Heart right ventricle (tissue), 16 donors: ENCODE measurements around the gene MRM2. TPM values are rescaled to one million over a fixed set of nuclear protein-coding genes. Genes with fewer than 3 reads are reported as not detected.

ENCODE experiments used
- ATAC-seq, 8 donors: fragments of 200-7000 bp; cut with Tn5 transposase; one replicate each; pipeline ENCODE4 v1.9.1; 2020; ENCODE audit warnings: mild to moderate bottlenecking in 8 of 8, moderate library complexity in 8 of 8, moderate number of reproducible peaks in 1 of 8
- DNase-seq, 2 donors: peaks; one replicate each; pipeline ENCODE4 v3.0.0-alpha.2; 2020
- H3K27ac ChIP-seq, 10 donors: fragments of 200-600 bp; sonication (generic) in 2 of 10; one replicate each; pipeline versions ENCODE4 v1.5.0 to v1.8.0; 2020 to 2022; ENCODE audit warnings: mild to moderate bottlenecking in 3 of 10
- H3K27me3 ChIP-seq, 7 donors: fragments of 200-600 bp; one replicate each; pipeline ENCODE4 v1.8.0; 2021 to 2022; ENCODE audit warnings: mild to moderate bottlenecking in 2 of 7
- H3K36me3 ChIP-seq, 9 donors: fragments of 200-600 bp; sonication (generic) in 1 of 9; one replicate each; pipeline versions ENCODE4 v1.5.0 to v1.8.0; 2020 to 2022; ENCODE audit warnings: mild to moderate bottlenecking in 2 of 9
- H3K4me1 ChIP-seq, 9 donors: fragments of 200-600 bp; sonication (generic) in 1 of 9; one replicate each; pipeline versions ENCODE4 v1.5.0 to v1.8.0; 2020 to 2022; ENCODE audit warnings: mild to moderate bottlenecking in 4 of 9
- H3K4me3 ChIP-seq, 10 donors: fragments of 200-600 bp; sonication (generic) in 2 of 10; one replicate each; pipeline versions ENCODE4 v1.5.0 to v1.8.0; 2020 to 2022; ENCODE audit warnings: mild to moderate bottlenecking in 7 of 10, moderate library complexity in 2 of 10
- H3K9me3 ChIP-seq, 11 donors: fragments of 200-600 bp in 10 of 11; sonication (generic) in 2 of 11; one replicate each; pipeline versions ENCODE4 v1.5.0 to v1.8.0; 2013 to 2022; ENCODE audit warnings: mild to moderate bottlenecking in 2 of 11, control low read depth in 1 of 11, moderate library complexity in 1 of 11
- CTCF ChIP-seq, 9 donors: fragments of 200-600 bp; sonication (generic) in 2 of 9; IDR thresholded peaks; one replicate each; pipeline versions ENCODE4 v1.5.0 to v1.8.0; 2021 to 2022; ENCODE audit warnings: antibody characterized with exemption in 9 of 9, mild to moderate bottlenecking in 5 of 9, moderate library complexity in 1 of 9
- WGBS, 2 donors: extraction: QIAGEN DNeasy Blood & Tissue Kit; methylation state at CpG; one replicate each; pipeline ENCODE4 v1.1.7; 2013; ENCODE audit warnings: inconsistent platforms in 1 of 2; 5-methylcytosine and 5-hydroxymethylcytosine counted together
- intact Hi-C, 10 donors: fragments of 100-400 bp; cut with DNase I; formaldehyde crosslinking; loops; one replicate each; pipeline versions ENCODE4 v1.11.1 to v1.14.2; 2022
- polyA plus RNA-seq, 2 donors: library from polyadenylated mRNA; stranded (reverse); fragments of 200-250 nt; gene quantifications; one replicate each; pipeline ENCODE4 v1.2.3, GENCODE V29; 2013
- total RNA-seq, 10 donors: library from RNA; stranded (reverse); fragmentation: NEBNext Ultra II Directional in 3 of 10; extraction: Animal tissue kit (Norgen Biotek cat#: 25700) in 3 of 10; gene quantifications; one replicate each; pipeline versions ENCODE4 v1.2.1 to v1.2.4, GENCODE V29; 2021 to 2023
- donor health status: Arrhythmogenic right ventricular cardiomyopathy.
- donor health status: ischemic (EF 13 %, LVEDD 7.1; RV severe dilation, severe dysfunction).
- donor health status: healthy with polysubstance abuse.
- donor health status: DM: no; HTN: yes; CAD: no.
- donor health status: DM: no; HTN: no; CAD: no.
- donor health status: ischemic (EF 25% LVEDD 6.9; RV normal size, moderate dysfunction).
- donor health status: ischemic (EF 25% LVEDD 5.7; RV mildly dilated, moderate dysfunction).
- donor health status: healthy.
- donor health status: DM: yes; HTN: yes; CAD: no.
- donor health status: Ischemic cardiomyopathy.
- donor health status: ischemic (EF 35%, LVEDD 5.7; RV mildly dilated, moderate dysfunction).
- donor health status: nonischemic (EF 11% LVEDD 7.7; RV severe dilation, severe dysfunction).
- donor health status: DM: yes; HTN: yes; CAD: no.
- donor health status: PGD.
- donor health status: ischemic (EF 29% LVEDD 5.4; RV normal size, mild dysfunction).
- donor health status: nonischemic (EF 23%, LVEDD 6.1; RV moderate dilation, normal function).

MRM2 gene
- total and polyA plus RNA-seq, 12 donors = 14.2 to 25.0 (median 19.6) TPM

GRCh38 chr7:2200584-2200980 is 41.4 kb downstream of the MRM2 start:
- Histone ChIP-seq H3K27me3 (no peaks in the 10 kb centered on the region), H3K4me1 (peaks cover 7 to 37% (median 21%) of the 10 kb centered on the region in 9 donors), H3K4me3 (no peak overlapping the region), H3K36me3 (peaks cover 0 to 35% (median 8%) of the 10 kb centered on the region in 9 donors), H3K27ac (no peak overlapping the region), H3K9me3 (peaks cover 0 to 6% (median 0%) of the 10 kb centered on the region in 11 donors)
- 95 to 96% methylated on average over 18 of the region's 18 CpGs for WGBS, 2 donors
- ATAC-seq = no peak
- no peak for DNase-seq
- intact Hi-C loops = loop anchor here in 8 of 10 donors (5.0 to 10.0 kb wide), 8 partner anchors 96 to 616 kb away; partner anchors contain the start of gene ELFN1 (in 1 of the 8)
- TF ChIP-seq CTCF (IDR thresholded peaks at IDR 0.05) = no peak

DNA sequence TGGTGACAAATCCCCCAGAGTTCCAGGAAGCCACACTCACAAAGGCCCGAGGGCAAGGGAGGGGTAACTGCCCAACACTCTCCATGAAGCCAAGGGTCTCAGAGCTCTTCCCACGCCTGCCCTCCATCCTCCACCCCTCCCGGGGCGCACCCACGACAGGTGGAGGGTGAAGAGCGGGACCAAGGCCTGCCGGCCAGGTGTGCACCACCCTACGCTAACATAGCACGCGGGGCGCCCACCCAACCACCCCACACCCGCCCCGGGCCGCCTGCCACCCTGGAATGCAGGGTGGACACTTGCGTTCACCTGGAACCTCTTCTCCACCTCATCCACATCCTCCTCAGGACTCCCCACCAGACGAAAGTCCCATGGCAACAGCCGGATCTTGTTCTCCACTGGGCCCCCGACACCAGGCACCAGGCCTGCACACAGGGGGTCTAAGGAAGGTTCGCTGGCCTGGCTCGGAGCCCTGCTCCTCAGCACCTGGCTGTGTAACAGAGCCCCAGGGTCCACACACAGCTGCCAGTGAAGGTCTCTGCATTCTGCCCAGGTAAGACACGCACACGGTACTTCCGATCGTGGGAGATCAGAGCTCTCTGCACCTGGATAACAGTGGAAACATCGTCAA is 41.9 kb downstream of the MRM2 start:
- Histone ChIP-seq H3K4me3 (no peak overlapping the region), H3K27ac (no peak overlapping the region), H3K4me1 (peaks cover 8 to 42% (median 26%) of the 10 kb centered on the region in 9 donors), H3K27me3 (no peaks in the 10 kb centered on the region), H3K9me3 (peaks cover 0 to 12% (median 0%) of the 10 kb centered on the region in 11 donors), H3K36me3 (peaks cover 0 to 40% (median 11%) of the 10 kb centered on the region in 9 donors)
- intact Hi-C loops = loop anchor here (5.0 to 10.0 kb wide), 9 partner anchors 88 to 615 kb away; partner anchors contain the start of gene ELFN1 (in 1 of the 10)
- DNase-seq = no peak
- 95% methylated on average over 25 of the region's 25 CpGs for WGBS, 2 donors
- no peak for ATAC-seq
- no peak for TF ChIP-seq CTCF (IDR thresholded peaks at IDR 0.05)

DNA sequence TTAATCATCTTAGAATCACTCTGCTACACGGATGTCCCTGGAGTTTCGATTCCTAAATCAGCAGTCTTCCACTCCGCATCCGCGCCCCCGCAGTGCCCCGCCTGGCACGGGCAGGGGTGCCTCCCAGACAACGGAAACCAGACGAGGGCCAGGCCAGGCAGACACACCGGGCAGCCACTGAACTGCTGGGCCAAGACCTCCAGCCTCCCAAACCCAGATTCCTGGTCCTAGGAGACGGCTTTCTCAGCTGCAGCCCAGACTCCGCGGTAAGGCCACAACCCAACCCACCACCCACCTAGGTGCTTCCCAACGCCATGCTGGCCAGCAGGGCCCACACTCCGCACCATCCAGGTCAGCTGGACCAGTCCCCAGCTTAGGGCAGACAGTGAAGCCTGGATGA is 42.5 kb downstream of the MRM2 start:
- DNase-seq (no peak), ATAC-seq (no peak)
- Histone ChIP-seq H3K4me1 (peaks cover 8 to 44% (median 28%) of the 10 kb centered on the region in 9 donors), H3K4me3 (no peak overlapping the region), H3K27me3 (no peaks in the 10 kb centered on the region), H3K36me3 (peaks cover 0 to 40% (median 11%) of the 10 kb centered on the region in 9 donors), H3K9me3 (peaks cover 0 to 13% (median 0%) of the 10 kb centered on the region in 11 donors), H3K27ac (no peak overlapping the region)
- intact Hi-C loops = loop anchor here in 4 of 10 donors (5.0 to 10.0 kb wide), 3 partner anchors 87 to 97 kb away; no protein-coding TSS in a partner anchor
- no peak for TF ChIP-seq CTCF (IDR thresholded peaks at IDR 0.05)
- 95 to 97% methylated on average over 16 of the region's 16 CpGs for WGBS, 2 donors

GRCh38 chr7:2198760-2199159 is 43.2 kb downstream of the MRM2 start:
- intact Hi-C loops = loop anchor here in 4 of 10 donors (5.0 to 10.0 kb wide), 3 partner anchors 86 to 96 kb away; no protein-coding TSS in a partner anchor
- Histone ChIP-seq H3K4me3 (no peak overlapping the region), H3K4me1 (peaks cover 8 to 37% (median 26%) of the 10 kb centered on the region in 9 donors), H3K9me3 (peaks cover 0 to 13% (median 0%) of the 10 kb centered on the region in 11 donors), H3K27me3 (no peaks in the 10 kb centered on the region), H3K36me3 (peaks cover 0 to 40% (median 11%) of the 10 kb centered on the region in 9 donors), H3K27ac (no peak overlapping the region)
- no peak for TF ChIP-seq CTCF (IDR thresholded peaks at IDR 0.05)
- ATAC-seq (no peak), DNase-seq (no peak)
- WGBS, 2 donors = 87 to 95% methylated on average over 10 of the region's 10 CpGs
